SU-DHL-6 (cell line): ENCODE measurements around the gene AP2A2.

Experiments used
- H2AFZ ChIP-seq: fragments of 200-600 bp; sonication (generic); 2 replicates; pipeline ENCODE4 v1.6.1; 2014; ENCODE audit warnings: low read depth, mild to moderate bottlenecking, moderate library complexity, mixed read lengths, antibody characterized with exemption, low read length; ENCODE audit not compliant: severe bottlenecking
- H3F3A ChIP-seq: fragments of 200-600 bp; shearing (Covaris generic); 2 replicates; pipeline ENCODE4 v1.6.0; 2016; ENCODE audit warnings: antibody characterized with exemption, mild to moderate bottlenecking; ENCODE audit not compliant: insufficient read depth
- H3K27ac ChIP-seq: fragments of 200-600 bp; sonication (generic); 2 replicates; pipeline ENCODE4 v1.5.1; 2016; ENCODE audit warnings: low read depth, mild to moderate bottlenecking, low read length, moderate library complexity, mixed read lengths
- H3K27me3 ChIP-seq: fragments of 200-600 bp; sonication (generic), shearing (Covaris generic); 2 replicates; pipeline ENCODE4 v1.6.0; 2014; ENCODE audit warnings: mild to moderate bottlenecking, low read length
- H3K36me3 ChIP-seq: fragments of 200-600 bp; sonication (generic); 2 replicates; pipeline ENCODE4 v1.6.1; 2014; ENCODE audit warnings: mild to moderate bottlenecking, low read length, mixed read lengths
- H3K4me2 ChIP-seq: fragments of 300-600, 200-600 bp; shearing (Covaris generic), sonication (generic); 2 replicates; pipeline ENCODE4 v1.6.0; 2014; ENCODE audit warnings: low read length, low read depth, mild to moderate bottlenecking; ENCODE audit not compliant: poor library complexity, severe bottlenecking
- H3K4me3 ChIP-seq: fragments of 200-600 bp; sonication (generic); 2 replicates; pipeline ENCODE4 v1.5.1; 2014; ENCODE audit warnings: antibody characterized with exemption, low read length, mild to moderate bottlenecking, mixed read lengths; ENCODE audit not compliant: insufficient read depth, poor library complexity, severe bottlenecking
- H3K79me2 ChIP-seq: fragments of 200-600 bp; sonication (generic); 2 replicates; pipeline ENCODE4 v1.6.1; 2014; ENCODE audit warnings: mild to moderate bottlenecking, low read length, moderate library complexity; ENCODE audit not compliant: insufficient read depth
- H3K9ac ChIP-seq: fragments of 200-600 bp; sonication (generic); 2 replicates; pipeline ENCODE4 v1.7.0; 2014; ENCODE audit warnings: mild to moderate bottlenecking, low read length
- H3K9me2 ChIP-seq: fragments of 200-600 bp; sonication (generic); replicated peaks from 2 replicates; pipeline ENCODE4 v1.6.1; 2014; ENCODE audit warnings: low read length; ENCODE audit not compliant: insufficient read depth
- H3K9me3 ChIP-seq: fragments of 200-600 bp; sonication (generic); 2 replicates; pipeline ENCODE4 v1.6.1; 2014; ENCODE audit warnings: low read length, mixed read lengths; ENCODE audit not compliant: insufficient read depth
- H4K20me1 ChIP-seq: fragments of 200-600 bp; sonication (generic); 2 replicates; pipeline ENCODE4 v1.6.1; 2014; ENCODE audit warnings: low read depth, mild to moderate bottlenecking, antibody characterized with exemption, low read length, moderate library complexity, mixed read lengths
- CTCF ChIP-seq: fragments of 200-600 bp; sonication (generic); IDR thresholded peaks from one replicate; pipeline ENCODE4 v1.5.1; 2017; ENCODE audit warnings: antibody characterized with exemption, mild to moderate bottlenecking, low read length, moderate library complexity; ENCODE audit not compliant: insufficient read depth, poor library complexity, severe bottlenecking
- EZH2phosphoT487 ChIP-seq: fragments of 200-600 bp; sonication (generic), shearing (Covaris generic); conservative IDR thresholded peaks from 2 replicates; pipeline ENCODE4 v1.6.1; 2018; ENCODE audit warnings: mild to moderate bottlenecking, antibody characterized with exemption, low read length, moderate library complexity, mixed read lengths

The AP2A2 gene

GRCh38 chr11:1055109-1055703 is 129.5 kb downstream of the AP2A2 start:
- H3K9me3 ChIP-seq: no peaks in the 10 kb centered on the region
- H3F3A ChIP-seq: no peaks in the 10 kb centered on the region
- no peak overlapping the region for H3K27ac ChIP-seq
- H2AFZ ChIP-seq: no peak overlapping the region
- H3K4me2 ChIP-seq: no peak overlapping the region
- no peaks in the 10 kb centered on the region for H3K36me3 ChIP-seq
- TF ChIP-seq EZH2phosphoT487: no peak
- TF ChIP-seq CTCF: no peak
- no peaks in the 10 kb centered on the region for H3K9me2 ChIP-seq
- no peak overlapping the region for H3K9ac ChIP-seq
- no peak overlapping the region for H3K4me3 ChIP-seq
- no peaks in the 10 kb centered on the region for H3K27me3 ChIP-seq
- no peaks in the 10 kb centered on the region for H4K20me1 ChIP-seq
- H3K79me2 ChIP-seq: no peaks in the 10 kb centered on the region

- Histone ChIP-seq H3K27me3 (no peaks in the 10 kb centered on the region), H2AFZ (no peak overlapping the region), H3K9me2 (no peaks in the 10 kb centered on the region), H3F3A (no peaks in the 10 kb centered on the region), H3K79me2 (no peaks in the 10 kb centered on the region), H3K27ac (no peak overlapping the region), H3K9me3 (no peaks in the 10 kb centered on the region), H3K9ac (no peak overlapping the region), H3K36me3 (no peaks in the 10 kb centered on the region), H4K20me1 (no peaks in the 10 kb centered on the region), H3K4me3 (no peak overlapping the region), H3K4me2 (no peak overlapping the region)
- TF ChIP-seq CTCF (no peak), EZH2phosphoT487 (no peak)
These were observed 130.5 kb downstream of the AP2A2 start for GRCh38 chr11:1055990-1056771.

GRCh38 chr11:1057806-1058205 is 132.1 kb downstream of the AP2A2 start:
- Histone ChIP-seq H3K27ac (no peak overlapping the region), H3K27me3 (no peaks in the 10 kb centered on the region), H2AFZ (no peak overlapping the region), H3F3A (no peaks in the 10 kb centered on the region), H3K4me3 (no peak overlapping the region), H3K9ac (no peak overlapping the region), H3K4me2 (no peak overlapping the region), H3K9me2 (no peaks in the 10 kb centered on the region), H3K79me2 (no peaks in the 10 kb centered on the region), H3K36me3 (no peaks in the 10 kb centered on the region), H4K20me1 (no peaks in the 10 kb centered on the region), H3K9me3 (no peaks in the 10 kb centered on the region)
- no peak for TF ChIP-seq CTCF
- no peak for TF ChIP-seq EZH2phosphoT487
